GM23338 (cell line): ENCODE results near the gene BCL2A1. TPM values are rescaled to one million over a fixed set of nuclear protein-coding genes. Genes with fewer than 3 reads are reported as not detected.
"Not testable (repeated sequence)": the region's sequence is repeated elsewhere in the genome, so short reads cannot be mapped to it uniquely, and the experiment has no call there.

Experiments
- ATAC-seq: fragments of 200-7000 bp; cut with Tn5 transposase; 3 replicates; pipeline ENCODE4 v1.9.1; 2020
- DNase-seq: peaks from one replicate; pipeline ENCODE4 v3.0.0-alpha.2; 2015; ENCODE audit warnings: low spot score
- H2AFZ ChIP-seq: fragments of 200-600 bp; sonication (generic); 2 replicates; pipeline ENCODE4 v1.8.0; 2016; ENCODE audit warnings: antibody characterized with exemption, mild to moderate bottlenecking, moderate library complexity
- H3F3A ChIP-seq: fragments of 200-600 bp; sonication (generic); replicated peaks from 2 replicates; pipeline ENCODE4 v1.8.0; 2017; ENCODE audit warnings: antibody characterized with exemption, mixed run types, low read depth
- H3K27ac ChIP-seq: fragments of 200-600 bp; sonication (generic); 2 replicates; pipeline ENCODE4 v1.6.1; 2016; ENCODE audit warnings: low read depth
- H3K27me3 ChIP-seq: fragments of 200-600 bp; sonication (generic); 2 replicates; pipeline ENCODE4 v1.8.0; 2016; ENCODE audit warnings: mild to moderate bottlenecking, mixed run types, moderate library complexity; ENCODE audit not compliant: insufficient read depth
- H3K36me3 ChIP-seq: fragments of 200-600 bp; sonication (generic); 2 replicates; pipeline ENCODE4 v1.8.0; 2016; ENCODE audit warnings: mild to moderate bottlenecking; ENCODE audit not compliant: insufficient read depth
- H3K4me1 ChIP-seq: fragments of 200-600 bp; sonication (generic); 2 replicates; pipeline ENCODE4 v1.8.0; 2016; ENCODE audit warnings: mild to moderate bottlenecking, moderate library complexity; ENCODE audit not compliant: insufficient read depth
- H3K4me2 ChIP-seq: fragments of 200-600 bp; sonication (generic); 2 replicates; pipeline ENCODE4 v1.7.1; 2017; ENCODE audit warnings: mixed run types
- H3K4me3 ChIP-seq: fragments of 200-600 bp; sonication (generic); 2 replicates; pipeline ENCODE4 v1.6.1; 2016; ENCODE audit warnings: mixed run types
- H3K79me2 ChIP-seq: fragments of 200-600 bp; sonication (generic); replicated peaks from 2 replicates; pipeline ENCODE4 v1.8.0; 2017; ENCODE audit warnings: mild to moderate bottlenecking; ENCODE audit not compliant: insufficient read depth
- H3K9me2 ChIP-seq: fragments of 200-600 bp; sonication (generic); 2 replicates; pipeline ENCODE4 v1.8.0; 2017; ENCODE audit not compliant: insufficient read depth
- H4K20me1 ChIP-seq: fragments of 200-600 bp; sonication (generic); replicated peaks from 2 replicates; pipeline ENCODE4 v1.8.0; 2017; ENCODE audit warnings: mild to moderate bottlenecking; ENCODE audit not compliant: insufficient read depth
- H3K27ac Mint-ChIP-seq: 2 replicates; pipeline ENCODE4 v1.8.0; 2020; ENCODE audit warnings: inconsistent platforms, mild to moderate bottlenecking, moderate library complexity, mixed read lengths
- H3K27me3 Mint-ChIP-seq: 3 replicates; pipeline ENCODE4 v1.8.0; 2022; ENCODE audit warnings: low read depth, mild to moderate bottlenecking, moderate library complexity, mixed read lengths, inconsistent platforms; ENCODE audit not compliant: insufficient read depth, poor library complexity
- H3K36me3 Mint-ChIP-seq: 3 replicates; pipeline ENCODE4 v1.8.0; 2021; ENCODE audit warnings: low read depth, mild to moderate bottlenecking, inconsistent platforms, moderate library complexity, mixed read lengths
- H3K4me1 Mint-ChIP-seq: 3 replicates; pipeline ENCODE4 v1.8.0; 2020; ENCODE audit warnings: mild to moderate bottlenecking, inconsistent platforms, mixed read lengths
- H3K4me3 Mint-ChIP-seq: 3 replicates; pipeline ENCODE4 v1.8.0; 2021; ENCODE audit warnings: moderate library complexity, mild to moderate bottlenecking, inconsistent platforms, mixed read lengths
- H3K9me3 Mint-ChIP-seq: 3 replicates; pipeline ENCODE4 v1.8.0; 2020; ENCODE audit warnings: moderate library complexity, mild to moderate bottlenecking, inconsistent platforms, mixed read lengths
- EZH2phosphoT487 ChIP-seq: fragments of 200-600 bp; sonication (generic); IDR thresholded peaks from one replicate; pipeline ENCODE4 v1.8.1; 2018; ENCODE audit warnings: antibody characterized with exemption; ENCODE audit not compliant: unreplicated experiment
- JUNB ChIP-seq: IDR thresholded peaks from one replicate; pipeline ENCODE4 v1.6.1; 2016; ENCODE audit warnings: antibody characterized with exemption; ENCODE audit not compliant: unreplicated experiment
- ZNF114 ChIP-seq: fragments of 250-450 bp; sonication (Bioruptor Pico); IDR thresholded peaks from 2 replicates; pipeline ENCODE4 v1.5.0; 2020; ENCODE audit warnings: mild to moderate bottlenecking, moderate library complexity
- polyA plus RNA-seq: library from polyadenylated mRNA; unstranded; fragments of >200 nt; fragmentation: Nextera tagmentation; extraction: Ambion mirVana; gene quantifications from 2 replicates; pipeline ENCODE4 v1.2.1, GENCODE V29; 2016
- total RNA-seq: library from RNA; depleted of rRNA; stranded (reverse); fragments of >200 nt; shearing (Covaris generic); gene quantifications from 2 replicates; pipeline ENCODE4 v1.2.3, GENCODE V29; 2014
- TF ChIP-seq, protein P1 (sequence below), 2 experiments: fragments of 200-600 bp in 1 of 2; sonication (generic) in 1 of 2; conservative IDR thresholded peaks; 2 replicates each; pipeline versions ENCODE4 v1.5.1 to v1.6.1; 2016 to 2017; ENCODE audit warnings: antibody characterized with exemption in 2 of 2, low read depth in 2 of 2, mild to moderate bottlenecking in 2 of 2, moderate library complexity in 1 of 2
- TF ChIP-seq, protein P2 (sequence below): IDR thresholded peaks from 2 replicates; pipeline ENCODE4 v1.6.1; 2016; ENCODE audit warnings: antibody characterized with exemption
- TF ChIP-seq, protein P3 (sequence below): IDR thresholded peaks from one replicate; pipeline ENCODE4 v1.6.1; 2018; ENCODE audit warnings: antibody characterized with exemption; ENCODE audit not compliant: unreplicated experiment

The BCL2A1 gene
- total and polyA plus RNA-seq, 2 experiments from 2014 or later: not detected

DNA sequence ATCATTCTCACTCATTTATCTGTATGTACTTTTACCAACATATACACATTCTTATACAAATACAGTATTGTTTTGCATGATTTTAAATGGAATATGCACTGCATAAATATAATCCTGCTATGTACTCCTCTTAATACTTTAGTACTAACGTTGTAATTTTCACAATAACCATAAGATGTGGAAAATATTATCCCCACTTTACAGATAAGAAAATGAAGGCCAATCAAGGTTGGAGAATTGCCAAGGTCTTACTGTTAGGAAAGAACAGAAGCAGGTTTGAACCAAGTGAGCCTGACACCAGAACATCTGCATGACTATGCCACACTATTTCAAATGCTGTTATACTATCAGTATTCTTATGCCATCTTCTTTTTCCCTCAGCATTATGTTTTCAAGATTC, 32.9 kb downstream of the BCL2A1 start (continued):
- TF ChIP-seq, protein P1, sequence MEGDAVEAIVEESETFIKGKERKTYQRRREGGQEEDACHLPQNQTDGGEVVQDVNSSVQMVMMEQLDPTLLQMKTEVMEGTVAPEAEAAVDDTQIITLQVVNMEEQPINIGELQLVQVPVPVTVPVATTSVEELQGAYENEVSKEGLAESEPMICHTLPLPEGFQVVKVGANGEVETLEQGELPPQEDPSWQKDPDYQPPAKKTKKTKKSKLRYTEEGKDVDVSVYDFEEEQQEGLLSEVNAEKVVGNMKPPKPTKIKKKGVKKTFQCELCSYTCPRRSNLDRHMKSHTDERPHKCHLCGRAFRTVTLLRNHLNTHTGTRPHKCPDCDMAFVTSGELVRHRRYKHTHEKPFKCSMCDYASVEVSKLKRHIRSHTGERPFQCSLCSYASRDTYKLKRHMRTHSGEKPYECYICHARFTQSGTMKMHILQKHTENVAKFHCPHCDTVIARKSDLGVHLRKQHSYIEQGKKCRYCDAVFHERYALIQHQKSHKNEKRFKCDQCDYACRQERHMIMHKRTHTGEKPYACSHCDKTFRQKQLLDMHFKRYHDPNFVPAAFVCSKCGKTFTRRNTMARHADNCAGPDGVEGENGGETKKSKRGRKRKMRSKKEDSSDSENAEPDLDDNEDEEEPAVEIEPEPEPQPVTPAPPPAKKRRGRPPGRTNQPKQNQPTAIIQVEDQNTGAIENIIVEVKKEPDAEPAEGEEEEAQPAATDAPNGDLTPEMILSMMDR (conservative IDR thresholded peaks at IDR 0.05; ENCODE audit: low read depth in 2 of 2): no peak
- TF ChIP-seq ZNF114 (CRISPR knock-in tag) (no peak), EZH2phosphoT487 (no peak), JUNB (no peak)

DNA sequence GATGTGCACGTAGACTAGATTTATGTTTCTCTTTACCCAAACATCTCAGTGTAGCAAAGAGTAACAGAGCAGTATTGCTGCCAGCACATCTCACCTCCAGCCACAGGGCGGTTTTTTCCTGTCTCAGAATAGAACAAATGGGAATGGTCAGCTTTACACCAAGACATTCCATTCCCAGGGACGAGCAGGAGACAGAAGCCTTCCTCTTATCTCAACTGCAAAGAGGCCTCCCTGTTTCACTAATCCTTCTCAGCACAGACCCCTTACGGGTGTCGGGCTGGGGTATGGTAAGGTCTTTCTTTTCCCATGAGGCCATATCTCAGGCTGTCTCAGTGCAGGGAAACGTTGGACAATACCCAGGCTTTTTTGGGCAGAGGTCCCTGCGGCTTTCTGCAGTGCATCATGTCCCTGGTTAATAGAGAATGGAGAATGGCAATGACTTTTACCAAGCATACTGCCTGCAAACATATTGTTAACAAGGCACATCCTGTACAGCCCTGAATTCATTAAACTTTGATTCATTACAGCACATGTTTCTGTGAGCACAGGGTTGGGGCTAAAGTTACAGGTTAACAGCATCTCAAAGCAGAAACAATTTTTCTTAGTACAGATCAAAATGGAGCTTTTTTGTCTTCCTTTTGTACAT, 35.3 kb downstream of the BCL2A1 start:
- not testable (repeated sequence) for DNase-seq, ATAC-seq, H3K4me2 ChIP-seq

DNA sequence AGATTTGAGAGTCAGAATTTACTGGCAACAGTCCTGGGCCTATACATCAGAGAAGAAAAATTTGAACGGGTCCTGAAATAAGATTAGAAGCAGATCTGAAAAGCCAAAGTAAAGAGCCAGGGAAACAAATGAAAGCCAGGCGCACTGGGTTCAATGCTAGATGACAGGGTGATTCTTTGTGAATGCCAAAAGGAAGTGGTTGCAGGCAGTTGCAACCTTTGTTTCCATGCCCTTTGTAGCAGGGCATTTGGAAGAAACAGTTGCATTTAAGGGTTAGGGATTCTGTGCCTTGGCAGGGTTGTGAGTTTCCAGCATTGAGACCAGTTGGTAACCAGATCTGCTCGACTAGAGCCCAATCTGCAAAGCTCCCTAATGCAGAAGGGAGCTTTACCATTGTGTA, 37.8 kb downstream of the BCL2A1 start:
- TF ChIP-seq, protein P2, sequence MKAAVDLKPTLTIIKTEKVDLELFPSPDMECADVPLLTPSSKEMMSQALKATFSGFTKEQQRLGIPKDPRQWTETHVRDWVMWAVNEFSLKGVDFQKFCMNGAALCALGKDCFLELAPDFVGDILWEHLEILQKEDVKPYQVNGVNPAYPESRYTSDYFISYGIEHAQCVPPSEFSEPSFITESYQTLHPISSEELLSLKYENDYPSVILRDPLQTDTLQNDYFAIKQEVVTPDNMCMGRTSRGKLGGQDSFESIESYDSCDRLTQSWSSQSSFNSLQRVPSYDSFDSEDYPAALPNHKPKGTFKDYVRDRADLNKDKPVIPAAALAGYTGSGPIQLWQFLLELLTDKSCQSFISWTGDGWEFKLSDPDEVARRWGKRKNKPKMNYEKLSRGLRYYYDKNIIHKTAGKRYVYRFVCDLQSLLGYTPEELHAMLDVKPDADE: no peak
- TF ChIP-seq JUNB (no peak), ZNF114 (CRISPR knock-in tag) (no peak)
- TF ChIP-seq, protein P3, sequence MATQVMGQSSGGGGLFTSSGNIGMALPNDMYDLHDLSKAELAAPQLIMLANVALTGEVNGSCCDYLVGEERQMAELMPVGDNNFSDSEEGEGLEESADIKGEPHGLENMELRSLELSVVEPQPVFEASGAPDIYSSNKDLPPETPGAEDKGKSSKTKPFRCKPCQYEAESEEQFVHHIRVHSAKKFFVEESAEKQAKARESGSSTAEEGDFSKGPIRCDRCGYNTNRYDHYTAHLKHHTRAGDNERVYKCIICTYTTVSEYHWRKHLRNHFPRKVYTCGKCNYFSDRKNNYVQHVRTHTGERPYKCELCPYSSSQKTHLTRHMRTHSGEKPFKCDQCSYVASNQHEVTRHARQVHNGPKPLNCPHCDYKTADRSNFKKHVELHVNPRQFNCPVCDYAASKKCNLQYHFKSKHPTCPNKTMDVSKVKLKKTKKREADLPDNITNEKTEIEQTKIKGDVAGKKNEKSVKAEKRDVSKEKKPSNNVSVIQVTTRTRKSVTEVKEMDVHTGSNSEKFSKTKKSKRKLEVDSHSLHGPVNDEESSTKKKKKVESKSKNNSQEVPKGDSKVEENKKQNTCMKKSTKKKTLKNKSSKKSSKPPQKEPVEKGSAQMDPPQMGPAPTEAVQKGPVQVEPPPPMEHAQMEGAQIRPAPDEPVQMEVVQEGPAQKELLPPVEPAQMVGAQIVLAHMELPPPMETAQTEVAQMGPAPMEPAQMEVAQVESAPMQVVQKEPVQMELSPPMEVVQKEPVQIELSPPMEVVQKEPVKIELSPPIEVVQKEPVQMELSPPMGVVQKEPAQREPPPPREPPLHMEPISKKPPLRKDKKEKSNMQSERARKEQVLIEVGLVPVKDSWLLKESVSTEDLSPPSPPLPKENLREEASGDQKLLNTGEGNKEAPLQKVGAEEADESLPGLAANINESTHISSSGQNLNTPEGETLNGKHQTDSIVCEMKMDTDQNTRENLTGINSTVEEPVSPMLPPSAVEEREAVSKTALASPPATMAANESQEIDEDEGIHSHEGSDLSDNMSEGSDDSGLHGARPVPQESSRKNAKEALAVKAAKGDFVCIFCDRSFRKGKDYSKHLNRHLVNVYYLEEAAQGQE: no peak
- Histone ChIP-seq H3K4me1 (no peaks in the 10 kb centered on the region), H3F3A (no peaks in the 10 kb centered on the region), H3K4me2 (no peak overlapping the region), H3K27me3 (no peaks in the 10 kb centered on the region), H4K20me1 (no peaks in the 10 kb centered on the region), H3K79me2 (no peaks in the 10 kb centered on the region), H3K36me3 (no peaks in the 10 kb centered on the region), H2AFZ (peak overlapping the region; percentile 63; the same call in 1 of the 2 replicates), H3K4me3 (no peak overlapping the region), H3K9me2 (no peaks in the 10 kb centered on the region), H3K27ac (no peak overlapping the region)
- H3K27me3 Mint-ChIP-seq: peaks cover 2% of the 10 kb centered on the region
- no peak overlapping the region for H3K27ac Mint-ChIP-seq
- DNase-seq: no peak
- H3K9me3 Mint-ChIP-seq: no peaks in the 10 kb centered on the region; the same call in 2 of the 3 replicates
- ATAC-seq: no peak
- no peak overlapping the region for H3K4me3 Mint-ChIP-seq
- H3K36me3 Mint-ChIP-seq: no peaks in the 10 kb centered on the region
- H3K4me1 Mint-ChIP-seq: no peaks in the 10 kb centered on the region

More for the DNA sequence above, 35.3 kb downstream of the BCL2A1 start:
- H3K4me3 Mint-ChIP-seq, H3F3A ChIP-seq, H3K36me3 ChIP-seq, H3K9me2 ChIP-seq, H3K27ac Mint-ChIP-seq, H3K27me3 ChIP-seq, H3K4me3 ChIP-seq, H3K9me3 Mint-ChIP-seq, H3K36me3 Mint-ChIP-seq, H3K4me1 ChIP-seq, H3K27ac ChIP-seq, H3K4me1 Mint-ChIP-seq, H3K27me3 Mint-ChIP-seq, H4K20me1 ChIP-seq, H3K79me2 ChIP-seq: not testable (repeated sequence)
- 0 out of 2 replicates have a peak overlapping the region, but pooled peaks have one; percentile 18 for H2AFZ ChIP-seq
